KMS-11 (cell line): Measurements from ENCODE around the gene ALKBH3.

Experiments
- H2AFZ ChIP-seq: fragments of 200-600 bp; sonication (generic); 2 replicates; pipeline ENCODE4 v1.6.1; 2016; ENCODE audit warnings: antibody characterized with exemption, mixed run types, low read depth
- H3K27ac ChIP-seq: fragments of 200-600 bp; sonication (generic); 2 replicates; pipeline ENCODE4 v1.6.1; 2016; ENCODE audit warnings: mild to moderate bottlenecking, mixed run types
- H3K27me3 ChIP-seq: fragments of 200-600 bp; sonication (generic); 2 replicates; pipeline ENCODE4 v1.6.1; 2017; ENCODE audit warnings: mild to moderate bottlenecking, low read depth, mixed run types, moderate library complexity; ENCODE audit not compliant: insufficient read depth
- H3K36me3 ChIP-seq: fragments of 200-600 bp; sonication (generic); 2 replicates; pipeline ENCODE4 v1.6.1; 2017; ENCODE audit warnings: mild to moderate bottlenecking, mixed run types; ENCODE audit not compliant: insufficient read depth
- H3K4me1 ChIP-seq: fragments of 200-600 bp; sonication (generic); 2 replicates; pipeline ENCODE4 v1.6.1; 2016; ENCODE audit warnings: mild to moderate bottlenecking, low read depth, mixed run types; ENCODE audit not compliant: poor library complexity, severe bottlenecking
- H3K4me2 ChIP-seq: fragments of 200-600 bp; sonication (generic); 2 replicates; pipeline ENCODE4 v1.7.0; 2016; ENCODE audit warnings: mild to moderate bottlenecking, mixed run types
- H3K4me3 ChIP-seq: fragments of 200-600 bp; sonication (generic); IDR thresholded peaks from 2 replicates; pipeline ENCODE4 v1.6.1; 2017; ENCODE audit warnings: low read depth, low read length, mixed read lengths; ENCODE audit not compliant: insufficient read depth
- H3K79me2 ChIP-seq: fragments of 200-600 bp; sonication (generic); 2 replicates; pipeline ENCODE4 v1.6.1; 2016; ENCODE audit warnings: low read depth, mixed run types; ENCODE audit not compliant: insufficient read depth
- H3K9ac ChIP-seq: fragments of 200-600 bp; sonication (generic); 2 replicates; pipeline ENCODE4 v1.6.1; 2016; ENCODE audit warnings: mild to moderate bottlenecking, mixed run types
- H4K20me1 ChIP-seq: fragments of 200-600 bp; sonication (generic); 2 replicates; pipeline ENCODE4 v1.6.1; 2016; ENCODE audit warnings: mild to moderate bottlenecking, mixed run types; ENCODE audit not compliant: insufficient read depth
- TF ChIP-seq, protein P1 (sequence below): fragments of 200-600 bp; sonication (generic); conservative IDR thresholded peaks from 2 replicates; pipeline ENCODE4 v1.6.1; 2017; ENCODE audit warnings: low read depth, mild to moderate bottlenecking, antibody characterized with exemption, low read length, moderate library complexity, mixed read lengths

ALKBH3 gene

DNA sequence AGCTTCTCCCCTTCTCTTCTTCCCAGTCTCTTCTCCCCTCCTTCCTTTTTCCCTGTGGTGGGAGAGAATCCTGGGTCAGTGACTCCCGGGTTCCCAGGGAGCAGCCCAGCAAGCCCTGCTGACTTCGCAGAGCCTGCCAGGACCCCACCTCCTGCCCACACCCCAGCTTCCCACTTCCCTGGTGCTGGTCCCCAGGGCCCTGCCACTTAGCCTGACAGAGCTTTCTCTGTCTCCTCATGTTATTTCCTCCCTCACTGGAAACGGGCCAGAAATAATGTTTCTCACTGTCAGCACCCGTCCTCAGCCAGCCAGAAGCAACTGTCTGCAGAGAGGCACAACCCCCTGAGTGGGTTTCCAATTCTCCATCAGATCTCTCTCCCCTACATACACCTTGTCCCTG is 88.9 kb downstream of the ALKBH3 start:
- Histone ChIP-seq H4K20me1 (no peaks in the 10 kb centered on the region), H2AFZ (no peak overlapping the region), H3K79me2 (no peaks in the 10 kb centered on the region), H3K4me3 (no peak overlapping the region), H3K4me1 (no peaks in the 10 kb centered on the region), H3K9ac (no peak overlapping the region), H3K4me2 (no peak overlapping the region), H3K27me3 (no peaks in the 10 kb centered on the region), H3K36me3 (no peaks in the 10 kb centered on the region), H3K27ac (no peak overlapping the region)
- TF ChIP-seq, protein P1, sequence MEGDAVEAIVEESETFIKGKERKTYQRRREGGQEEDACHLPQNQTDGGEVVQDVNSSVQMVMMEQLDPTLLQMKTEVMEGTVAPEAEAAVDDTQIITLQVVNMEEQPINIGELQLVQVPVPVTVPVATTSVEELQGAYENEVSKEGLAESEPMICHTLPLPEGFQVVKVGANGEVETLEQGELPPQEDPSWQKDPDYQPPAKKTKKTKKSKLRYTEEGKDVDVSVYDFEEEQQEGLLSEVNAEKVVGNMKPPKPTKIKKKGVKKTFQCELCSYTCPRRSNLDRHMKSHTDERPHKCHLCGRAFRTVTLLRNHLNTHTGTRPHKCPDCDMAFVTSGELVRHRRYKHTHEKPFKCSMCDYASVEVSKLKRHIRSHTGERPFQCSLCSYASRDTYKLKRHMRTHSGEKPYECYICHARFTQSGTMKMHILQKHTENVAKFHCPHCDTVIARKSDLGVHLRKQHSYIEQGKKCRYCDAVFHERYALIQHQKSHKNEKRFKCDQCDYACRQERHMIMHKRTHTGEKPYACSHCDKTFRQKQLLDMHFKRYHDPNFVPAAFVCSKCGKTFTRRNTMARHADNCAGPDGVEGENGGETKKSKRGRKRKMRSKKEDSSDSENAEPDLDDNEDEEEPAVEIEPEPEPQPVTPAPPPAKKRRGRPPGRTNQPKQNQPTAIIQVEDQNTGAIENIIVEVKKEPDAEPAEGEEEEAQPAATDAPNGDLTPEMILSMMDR, result no peak
